ENCODE measurements around the gene MYH7. TPM values are rescaled to one million over a fixed set of nuclear protein-coding genes. Genes with fewer than 3 reads are reported as not detected.

The MYH7 gene
- total RNA-seq, 2 experiments from 2014 or later, result not detected

GRCh38 chr14:23443881-23444280, 8.4 kb upstream of the MYH7 start:
- no peak for TF ChIP-seq CTCF (IDR thresholded peaks at IDR 0.05)
- Mint-ChIP-seq H3K4me1 (ENCODE audit: low read depth) (no peaks in the 10 kb centered on the region), H3K4me3 (no peak overlapping the region), H3K27ac (no peak overlapping the region), H3K9me3 (no peaks in the 10 kb centered on the region), H3K36me3 (ENCODE audit: low read depth) (no peaks in the 10 kb centered on the region), H3K27me3 (peaks cover 2% of the 10 kb centered on the region)
- intact Hi-C loops (cut with micrococcal nuclease), result no loop called here
- CTCF ChIA-PET, result interaction anchor here (1.0 to 1.8 kb wide), 3 partner anchors 95 to 323 kb away, joined by 3 to 6 read pairs (median 3); no protein-coding TSS in a partner anchor
- ATAC-seq (no peak), DNase-seq (no peak)
- POLR2A ChIA-PET, result no interaction called here

- intact Hi-C loops (cut with micrococcal nuclease), result no loop called here
- DNase-seq, result no peak
- TF ChIP-seq CTCF (IDR thresholded peaks at IDR 0.05), result no peak
- no peaks in the 10 kb centered on the region for H3K4me1 Mint-ChIP-seq (ENCODE audit: low read depth)
- ChIA-PET CTCF (interaction anchor here (1.0 to 1.8 kb wide), 3 partner anchors 96 to 323 kb away, joined by 3 to 6 read pairs (median 3); no protein-coding TSS in a partner anchor), POLR2A (no interaction called here)
- H3K9me3 Mint-ChIP-seq, result no peaks in the 10 kb centered on the region
- no peak overlapping the region for H3K27ac Mint-ChIP-seq
- peaks cover 2% of the 10 kb centered on the region for H3K27me3 Mint-ChIP-seq
- H3K4me3 Mint-ChIP-seq, result no peak overlapping the region
- no peak for ATAC-seq
- no peaks in the 10 kb centered on the region for H3K36me3 Mint-ChIP-seq (ENCODE audit: low read depth)
These were observed 8.0 kb upstream of the MYH7 start for GRCh38 chr14:23443411-23443812.

- intact Hi-C loops (cut with micrococcal nuclease), result no loop called here
- no peaks in the 10 kb centered on the region for H3K36me3 Mint-ChIP-seq (ENCODE audit: low read depth)
- POLR2A ChIA-PET, result interaction anchor here (1.2 kb wide), 1 partner anchor 10 kb away, joined by 3 read pairs; no protein-coding TSS in a partner anchor
- H3K4me1 Mint-ChIP-seq (ENCODE audit: low read depth), result no peaks in the 10 kb centered on the region
- DNase-seq (no peak), ATAC-seq (no peak)
- no peak for TF ChIP-seq CTCF (IDR thresholded peaks at IDR 0.05)
- H3K27me3 Mint-ChIP-seq, result peaks cover 2% of the 10 kb centered on the region
- no peak overlapping the region for H3K4me3 Mint-ChIP-seq
- CTCF ChIA-PET, result interaction anchor here (1.8 kb wide), 1 partner anchor 116 kb away, joined by 6 read pairs; no protein-coding TSS in a partner anchor
- H3K27ac Mint-ChIP-seq, result no peak overlapping the region
- no peaks in the 10 kb centered on the region for H3K9me3 Mint-ChIP-seq
These were observed 7.4 kb upstream of the MYH7 start for GRCh38 chr14:23442721-23443356.

GRCh38 chr14:23441076-23441475, 5.6 kb upstream of the MYH7 start:
- no peak for ATAC-seq
- Mint-ChIP-seq H3K4me1 (ENCODE audit: low read depth) (no peaks in the 10 kb centered on the region), H3K27ac (no peak overlapping the region), H3K36me3 (ENCODE audit: low read depth) (no peaks in the 10 kb centered on the region), H3K4me3 (no peak overlapping the region), H3K27me3 (peaks cover 2% of the 10 kb centered on the region), H3K9me3 (no peaks in the 10 kb centered on the region)
- DNase-seq, result no peak
- TF ChIP-seq CTCF (IDR thresholded peaks at IDR 0.05), result no peak
- POLR2A ChIA-PET, result interaction anchor here (0.7 kb wide), 1 partner anchor 698 kb away, joined by 3 read pairs; no protein-coding TSS in a partner anchor
- CTCF ChIA-PET, result no interaction called here
- intact Hi-C loops (cut with micrococcal nuclease), result no loop called here

GRCh38 chr14:23439107-23439835, 3.8 kb upstream of the MYH7 start:
- Mint-ChIP-seq H3K9me3 (no peaks in the 10 kb centered on the region), H3K27ac (no peak overlapping the region), H3K36me3 (ENCODE audit: low read depth) (no peaks in the 10 kb centered on the region), H3K4me3 (no peak overlapping the region), H3K27me3 (peaks cover 2% of the 10 kb centered on the region), H3K4me1 (ENCODE audit: low read depth) (no peaks in the 10 kb centered on the region)
- no peak for DNase-seq
- no peak for ATAC-seq
- no peak for TF ChIP-seq CTCF (IDR thresholded peaks at IDR 0.05)
- ChIA-PET CTCF (no interaction called here), POLR2A (no interaction called here)
- intact Hi-C loops (cut with micrococcal nuclease), result no loop called here
